Measurements from ENCODE around the gene PCDHB3.
"Not testable (repeated sequence)": the region's sequence is repeated elsewhere in the genome, so short reads cannot be mapped to it uniquely, and the experiment has no call there.

Gene PCDHB3

GRCh38 chr5:141121563-141121962, 21.3 kb downstream of the PCDHB3 start, which contains the start of gene PCDHB4:
Gene PCDHB4 (plus strand): TSS chr5:141121818. CDS start chr5:141121999, 181 bp downstream.
- TF ChIP-seq CTCF (IDR thresholded peaks at IDR 0.05; ENCODE audit: insufficient read depth, low read depth, low read length, missing control alignments): no peak
- DNase-seq (ENCODE audit: low read depth): no peak
- no peak within 1 kb of the TSS for H3K4me3 ChIP-seq (ENCODE audit: low read depth, low read length)

- TF ChIP-seq CTCF (IDR thresholded peaks at IDR 0.05; ENCODE audit: insufficient read depth, low read depth, low read length, missing control alignments): no peak
- DNase-seq (ENCODE audit: low read depth): no peak
- no peak overlapping the region for H3K4me3 ChIP-seq (ENCODE audit: low read depth, low read length)
Observed at GRCh38 chr5:141121985-141122384, 21.7 kb downstream of the PCDHB3 start.

GRCh38 chr5:141123396-141124135, 23.3 kb downstream of the PCDHB3 start:
- DNase-seq (ENCODE audit: low read depth): not testable (repeated sequence)

GRCh38 chr5:141127305-141127704, 27.0 kb downstream of the PCDHB3 start:
- H3K4me3 ChIP-seq (ENCODE audit: low read depth, low read length): no peak overlapping the region
- TF ChIP-seq CTCF (IDR thresholded peaks at IDR 0.05; ENCODE audit: insufficient read depth, low read depth, low read length, missing control alignments): no peak
- DNase-seq (ENCODE audit: low read depth): no peak

More at GRCh38 chr5:141123396-141124135, 23.3 kb downstream of the PCDHB3 start:
- not testable (repeated sequence) for H3K4me3 ChIP-seq (ENCODE audit: low read depth, low read length)

- H3K4me3 ChIP-seq (ENCODE audit: low read depth, low read length): no peak within 1 kb of the TSS
- no peak for DNase-seq (ENCODE audit: low read depth)
Observed at GRCh38 chr5:141135030-141135717, 34.9 kb downstream of the PCDHB3 start, which contains the start of gene PCDHB5. Gene PCDHB5 (plus strand): TSS chr5:141135206. CDS start chr5:141135435, 229 bp downstream.

GRCh38 chr5:141135718-141136266, 35.5 kb downstream of the PCDHB3 start:
- TF ChIP-seq CTCF (IDR thresholded peaks at IDR 0.05; ENCODE audit: insufficient read depth, low read depth, low read length, missing control alignments): no peak
- no peak for DNase-seq (ENCODE audit: low read depth)
- H3K4me3 ChIP-seq (ENCODE audit: low read depth, low read length): no peak overlapping the region

More at GRCh38 chr5:141135030-141135717, 34.9 kb downstream of the PCDHB3 start, which contains the start of gene PCDHB5:
- TF ChIP-seq CTCF (IDR thresholded peaks at IDR 0.05; ENCODE audit: insufficient read depth, low read depth, low read length, missing control alignments): no peak

- DNase-seq (ENCODE audit: low read depth): not testable (repeated sequence)
Observed at GRCh38 chr5:141137346-141137745, 37.1 kb downstream of the PCDHB3 start.

More at GRCh38 chr5:141137346-141137745, 37.1 kb downstream of the PCDHB3 start:
- not testable (repeated sequence) for H3K4me3 ChIP-seq (ENCODE audit: low read depth, low read length)
